Activated B cell treated with CpG ODN at 0.5 μM for 24 hours (primary cell): ENCODE measurements around the gene WASHC3. TPM values are rescaled to one million over a fixed set of nuclear protein-coding genes. Genes with fewer than 3 reads are reported as not detected.

Source experiments
- ATAC-seq: fragments of 200-7000 bp; cut with Tn5 transposase; one replicate; pipeline ENCODE4 v1.10.0; 2021; ENCODE audit warnings: low read depth, mild to moderate bottlenecking, moderate library complexity
- CTCF ChIA-PET: fragments of 350-600 bp; sonication (Branson Sonifier 250); formaldehyde crosslinking; loops from one replicate; lab custom pipeline; 2021; ENCODE audit warnings: antibody characterized with exemption; lab: Charles Lee
- POLR2A ChIA-PET: fragments of 350-600 bp; sonication (Branson Sonifier 250); formaldehyde crosslinking; loops from one replicate; lab custom pipeline; 2021; ENCODE audit warnings: antibody characterized with exemption; lab: Charles Lee
- DNase-seq: peaks from one replicate; pipeline ENCODE4 v3.0.0; 2022
- H3K27ac Mint-ChIP-seq: one replicate; pipeline ENCODE4 v1.8.0; 2020; ENCODE audit warnings: mixed read lengths
- H3K27me3 Mint-ChIP-seq: one replicate; pipeline ENCODE4 v1.8.0; 2021; ENCODE audit warnings: mixed read lengths
- H3K36me3 Mint-ChIP-seq: one replicate; pipeline ENCODE4 v1.8.0; 2021; ENCODE audit warnings: low read depth, mixed read lengths
- H3K4me1 Mint-ChIP-seq: one replicate; pipeline ENCODE4 v1.8.0; 2021; ENCODE audit warnings: mixed read lengths
- H3K4me3 Mint-ChIP-seq: one replicate; pipeline ENCODE4 v1.8.0; 2020; ENCODE audit warnings: mild to moderate bottlenecking, mixed read lengths
- H3K9me3 Mint-ChIP-seq: one replicate; pipeline ENCODE4 v1.8.0; 2020; ENCODE audit warnings: mixed read lengths
- intact Hi-C: fragments of 100-400 bp; cut with micrococcal nuclease; formaldehyde crosslinking; loops from one replicate; pipeline ENCODE4 v1.15.1; 2024
- total RNA-seq: library from RNA; stranded (reverse); gene quantifications from 2 replicates; pipeline ENCODE4 v1.2.3, GENCODE V29; 2022
- TF ChIP-seq, protein P1 (sequence below): fragments of 200-600 bp; IDR thresholded peaks from one replicate; pipeline ENCODE4 v1.8.0; 2022; ENCODE audit warnings: antibody characterized with exemption, mild to moderate bottlenecking

The WASHC3 gene
- total RNA-seq = 47.3 and 50.6 TPM in 2 replicates

GRCh38 chr12:102061560-102062418 lies at the start of gene WASHC3:
Gene WASHC3 (minus strand): TSS chr12:102061991. CDS start chr12:102061962, 29 bp downstream.
- ChIA-PET CTCF (no interaction called here), POLR2A (interaction anchor here (0.5 to 1.9 kb wide), 16 partner anchors 8 to 428 kb away, joined by 3 to 19 read pairs (median 4); partner anchors contain the start of genes DRAM1, NUP37 and PARPBP)
- Mint-ChIP-seq H3K4me3 (peak within 1 kb of the TSS; percentile 98), H3K36me3 (peaks cover 41% of the 10 kb centered on the region), H3K4me1 (peaks cover 21% of the 10 kb centered on the region), H3K27ac (peak within 1 kb of the TSS; percentile 97), H3K27me3 (no peaks in the 10 kb centered on the region), H3K9me3 (no peaks in the 10 kb centered on the region)
- ATAC-seq (peak; percentile 95), DNase-seq (peak; percentile 89)
- intact Hi-C loops = loop anchor here (1.0 to 10.0 kb wide), 11 partner anchors 51 to 1867 kb away; partner anchors contain the start of genes CHPT1, DEPDC4, DRAM1 and GNPTAB
- TF ChIP-seq, protein P1, sequence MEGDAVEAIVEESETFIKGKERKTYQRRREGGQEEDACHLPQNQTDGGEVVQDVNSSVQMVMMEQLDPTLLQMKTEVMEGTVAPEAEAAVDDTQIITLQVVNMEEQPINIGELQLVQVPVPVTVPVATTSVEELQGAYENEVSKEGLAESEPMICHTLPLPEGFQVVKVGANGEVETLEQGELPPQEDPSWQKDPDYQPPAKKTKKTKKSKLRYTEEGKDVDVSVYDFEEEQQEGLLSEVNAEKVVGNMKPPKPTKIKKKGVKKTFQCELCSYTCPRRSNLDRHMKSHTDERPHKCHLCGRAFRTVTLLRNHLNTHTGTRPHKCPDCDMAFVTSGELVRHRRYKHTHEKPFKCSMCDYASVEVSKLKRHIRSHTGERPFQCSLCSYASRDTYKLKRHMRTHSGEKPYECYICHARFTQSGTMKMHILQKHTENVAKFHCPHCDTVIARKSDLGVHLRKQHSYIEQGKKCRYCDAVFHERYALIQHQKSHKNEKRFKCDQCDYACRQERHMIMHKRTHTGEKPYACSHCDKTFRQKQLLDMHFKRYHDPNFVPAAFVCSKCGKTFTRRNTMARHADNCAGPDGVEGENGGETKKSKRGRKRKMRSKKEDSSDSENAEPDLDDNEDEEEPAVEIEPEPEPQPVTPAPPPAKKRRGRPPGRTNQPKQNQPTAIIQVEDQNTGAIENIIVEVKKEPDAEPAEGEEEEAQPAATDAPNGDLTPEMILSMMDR = no peak

- Mint-ChIP-seq H3K27ac (no peak overlapping the region), H3K4me1 (peaks cover 5% of the 10 kb centered on the region), H3K27me3 (no peaks in the 10 kb centered on the region), H3K4me3 (no peak overlapping the region), H3K36me3 (peaks cover 63% of the 10 kb centered on the region), H3K9me3 (peaks cover 6% of the 10 kb centered on the region)
- ChIA-PET POLR2A (no interaction called here), CTCF (no interaction called here)
- DNase-seq (no peak), ATAC-seq (no peak)
- TF ChIP-seq, protein P1 = no peak
- intact Hi-C loops = no loop called here
These were observed 49.0 kb upstream of the WASHC3 start for GRCh38 chr12:102110782-102111181.

- Mint-ChIP-seq H3K9me3 (peaks cover 6% of the 10 kb centered on the region), H3K27me3 (no peaks in the 10 kb centered on the region), H3K27ac (no peak overlapping the region), H3K4me3 (no peak overlapping the region), H3K36me3 (peaks cover 81% of the 10 kb centered on the region), H3K4me1 (peaks cover 5% of the 10 kb centered on the region)
- ATAC-seq (no peak), DNase-seq (no peak)
- ChIA-PET POLR2A (no interaction called here), CTCF (no interaction called here)
- TF ChIP-seq, protein P1 = no peak
- intact Hi-C loops = no loop called here
These were observed 46.2 kb upstream of the WASHC3 start for GRCh38 chr12:102107970-102108369.

DNA sequence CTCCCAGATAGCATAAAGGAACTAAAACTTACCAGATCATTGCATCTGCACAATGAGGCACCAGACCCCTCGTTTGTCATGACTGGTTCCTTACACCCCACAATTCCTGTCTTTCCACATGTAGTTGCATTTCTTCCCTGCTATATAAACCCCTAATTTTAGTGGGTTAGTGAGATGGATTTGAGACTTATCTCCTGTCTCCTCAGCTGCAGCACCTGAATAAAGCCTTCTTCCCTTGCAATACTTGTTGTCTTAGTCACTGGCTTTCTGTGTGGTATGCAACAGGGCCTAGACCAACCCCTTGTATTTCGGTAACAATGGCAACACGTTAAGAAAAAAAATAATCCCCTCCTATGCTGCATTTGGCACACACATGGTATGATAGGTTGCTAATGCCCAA lies 45.1 kb upstream of the WASHC3 start:
- POLR2A ChIA-PET = interaction anchor here (0.6 kb wide), 1 partner anchor 68 kb away, joined by 4 read pairs; no protein-coding TSS in a partner anchor
- TF ChIP-seq, protein P1 = no peak
- H3K36me3 Mint-ChIP-seq = peaks cover 86% of the 10 kb centered on the region
- no peak for DNase-seq
- H3K9me3 Mint-ChIP-seq = peaks cover 6% of the 10 kb centered on the region
- no peak for ATAC-seq
- peaks cover 5% of the 10 kb centered on the region for H3K4me1 Mint-ChIP-seq
- H3K27me3 Mint-ChIP-seq = no peaks in the 10 kb centered on the region
- CTCF ChIA-PET = no interaction called here
- no peak overlapping the region for H3K4me3 Mint-ChIP-seq
- intact Hi-C loops = no loop called here
- no peak overlapping the region for H3K27ac Mint-ChIP-seq

DNA sequence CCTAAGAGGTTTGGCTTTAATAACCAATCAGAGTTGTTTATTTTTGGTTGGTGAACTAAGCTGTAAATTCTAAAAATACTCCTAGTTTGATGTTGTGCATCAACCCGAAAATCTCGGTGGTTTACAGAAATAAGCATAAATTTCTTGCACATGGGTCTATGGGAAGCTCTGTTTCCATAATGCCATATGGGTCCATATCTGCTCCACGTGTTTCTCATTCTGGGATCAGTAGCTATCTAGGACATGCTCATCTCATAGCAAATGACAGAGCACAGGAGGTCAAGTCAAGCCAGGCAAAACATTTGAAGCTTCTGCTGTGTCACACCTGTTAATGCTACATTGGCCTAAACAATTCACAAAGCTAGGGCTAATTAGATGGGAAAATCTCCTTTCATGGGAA lies 35.1 kb upstream of the WASHC3 start:
- H3K36me3 Mint-ChIP-seq = peaks cover 36% of the 10 kb centered on the region
- H3K4me3 Mint-ChIP-seq = no peak overlapping the region
- H3K9me3 Mint-ChIP-seq = no peaks in the 10 kb centered on the region
- ChIA-PET CTCF (interaction anchor here (0.7 kb wide), 1 partner anchor 786 kb away, joined by 3 read pairs; no protein-coding TSS in a partner anchor), POLR2A (no interaction called here)
- TF ChIP-seq, protein P1 = no peak
- no peaks in the 10 kb centered on the region for H3K27me3 Mint-ChIP-seq
- ATAC-seq (no peak), DNase-seq (no peak)
- no peaks in the 10 kb centered on the region for H3K4me1 Mint-ChIP-seq
- no peak overlapping the region for H3K27ac Mint-ChIP-seq
- intact Hi-C loops = loop anchor here (10.0 kb wide), 1 partner anchor 388 kb away; the partner anchor contains the start of gene IGF1
